ENCODE measurements around the gene TPRX1. TPM values are rescaled to one million over a fixed set of nuclear protein-coding genes. Genes with fewer than 3 reads are reported as not detected.
A peak's percentile ranks its signal among the peaks of the same experiment; 100 is the strongest.
"Not testable (repeated sequence)": the region's sequence is repeated elsewhere in the genome, so short reads cannot be mapped to it uniquely, and the experiment has no call there.

Gene TPRX1
- total RNA-seq, 1 donor from 2014 or later = not detected

DNA sequence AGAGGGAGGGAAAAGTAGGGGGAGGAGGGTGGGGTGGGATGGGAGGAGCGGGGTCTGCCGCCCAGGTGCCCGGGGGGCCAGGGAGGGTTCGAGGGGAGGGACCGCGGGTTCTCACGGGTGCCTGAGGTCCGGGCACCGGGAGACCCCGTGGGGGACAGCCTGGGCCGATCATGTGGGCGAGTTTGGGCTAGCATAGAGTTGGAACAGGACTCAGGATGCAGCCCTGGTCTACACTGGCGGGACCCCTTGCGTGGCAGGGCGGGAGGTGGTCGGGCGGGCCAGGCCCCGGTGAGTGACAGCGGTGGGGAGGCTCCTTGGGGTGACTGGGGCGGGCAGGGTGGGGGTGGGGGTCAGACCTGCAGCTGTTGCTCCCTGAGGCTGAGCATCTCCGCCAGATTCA lies 1.2 kb downstream of the TPRX1 start:
- not testable (repeated sequence) for DNase-seq (ENCODE audit: low spot score)
- peak; percentile 14 for ATAC-seq

DNA sequence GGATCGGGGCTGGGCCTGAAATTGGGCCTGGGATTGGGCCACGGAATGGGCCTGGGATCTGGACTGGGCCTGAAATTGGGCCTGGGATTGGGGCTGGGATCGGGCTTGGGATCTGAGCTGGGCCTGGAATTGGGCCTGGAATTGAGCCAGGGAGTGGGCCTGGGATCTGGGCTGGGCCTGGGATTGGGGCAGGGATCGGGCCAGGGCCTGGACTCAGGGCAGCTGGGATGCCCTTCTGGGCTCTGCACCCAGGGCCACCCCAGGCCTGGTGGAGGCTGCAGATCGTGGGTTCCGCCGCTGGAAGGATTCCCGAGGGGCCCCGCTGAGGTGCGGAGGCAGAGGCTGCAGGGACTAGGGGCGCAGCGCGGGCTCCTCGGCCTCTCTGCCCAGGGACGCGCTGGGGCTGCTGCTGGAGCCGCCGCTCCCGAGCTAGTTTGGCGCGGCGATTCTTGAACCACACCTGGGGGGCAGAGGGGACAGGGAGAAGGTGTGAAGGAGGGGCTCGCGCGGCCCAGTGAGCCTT lies 1.8 kb downstream of the TPRX1 start:
- ATAC-seq = no peak

DNA sequence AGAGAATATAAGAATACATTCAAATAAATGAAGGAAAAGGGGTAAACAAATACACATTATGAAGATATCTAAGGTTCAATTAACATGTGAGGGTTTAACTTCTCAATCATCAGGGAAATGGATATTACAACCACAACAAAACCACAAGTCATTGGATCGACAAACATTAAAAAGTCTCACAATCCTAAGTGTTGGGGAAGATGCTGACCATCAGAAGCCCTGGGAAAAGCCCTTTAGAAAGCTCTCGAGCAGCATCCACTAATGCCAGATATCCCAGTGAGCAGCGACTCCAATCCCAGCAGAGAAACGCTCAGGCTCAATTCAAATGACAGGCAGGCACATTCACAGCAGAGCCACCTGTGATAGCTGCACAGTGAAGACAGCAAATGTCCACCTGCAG lies 3.1 kb downstream of the TPRX1 start:
- no peak for DNase-seq (ENCODE audit: low spot score)
- ATAC-seq = no peak

More for the DNA sequence above, 1.8 kb downstream of the TPRX1 start:
- no peak for DNase-seq (ENCODE audit: low spot score)

DNA sequence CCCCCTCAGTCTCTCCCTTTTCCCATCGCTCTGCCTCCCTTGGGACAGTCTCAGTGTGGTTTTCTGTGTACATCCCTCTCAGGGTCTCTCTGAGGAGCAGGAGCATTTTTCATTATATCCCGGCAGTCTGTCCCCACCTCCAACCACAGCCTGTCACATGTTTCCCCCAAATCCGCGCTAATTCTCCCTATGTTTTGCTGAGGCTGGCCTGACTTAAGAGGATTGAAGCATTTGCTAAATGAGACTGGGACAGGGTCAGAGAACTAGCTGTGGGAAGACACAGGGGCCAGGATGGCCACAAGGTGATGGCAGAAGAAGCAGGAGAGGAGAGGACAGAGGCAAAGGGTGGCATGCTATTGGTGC lies 5.5 kb downstream of the TPRX1 start:
- DNase-seq (ENCODE audit: low spot score) = no peak
- no peak for ATAC-seq

DNA sequence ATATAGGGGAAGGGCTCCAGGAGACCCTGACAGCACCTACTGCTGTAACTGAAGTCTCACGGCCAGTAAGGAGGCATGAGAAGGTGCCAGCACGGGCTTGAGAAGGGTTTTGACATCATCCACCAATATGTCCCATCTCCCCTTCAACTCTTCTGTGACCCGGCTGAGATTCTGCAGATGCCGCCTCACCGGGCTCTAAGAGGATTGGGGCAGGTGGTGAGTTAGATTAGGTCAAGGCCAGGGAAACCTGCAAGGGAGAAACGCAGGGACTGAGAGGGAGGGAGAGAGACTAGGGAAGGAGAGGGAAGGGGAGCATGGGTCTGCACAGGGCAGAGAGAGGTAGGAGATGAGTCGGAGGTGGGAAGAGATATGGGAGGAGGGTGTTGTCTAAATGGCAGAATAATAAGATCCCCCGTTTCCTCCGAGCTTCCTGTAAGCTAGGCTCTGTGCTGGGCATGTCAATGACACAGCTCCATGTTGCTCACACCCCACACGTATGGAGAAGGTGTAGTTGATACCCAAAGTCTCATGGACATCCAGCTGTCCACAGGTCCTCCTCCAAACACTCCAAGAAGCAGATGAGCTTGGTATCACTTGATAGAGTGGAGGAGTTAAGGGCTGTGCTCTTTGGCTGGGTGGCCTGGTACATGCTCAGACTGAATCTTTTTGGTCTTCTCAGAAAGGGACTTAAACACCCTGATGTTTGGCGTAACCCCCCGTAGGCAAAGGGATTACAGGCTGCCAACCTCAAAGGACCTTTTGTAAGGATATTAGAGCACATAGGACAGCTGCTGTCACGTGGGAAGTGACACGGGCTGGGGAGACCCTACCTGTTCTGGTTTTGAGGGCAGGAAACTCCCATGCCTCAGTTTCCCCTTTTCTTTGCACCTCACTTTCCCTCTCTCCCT lies 6.1 kb downstream of the TPRX1 start:
- ATAC-seq (no peak), DNase-seq (ENCODE audit: low spot score) (no peak)

DNA sequence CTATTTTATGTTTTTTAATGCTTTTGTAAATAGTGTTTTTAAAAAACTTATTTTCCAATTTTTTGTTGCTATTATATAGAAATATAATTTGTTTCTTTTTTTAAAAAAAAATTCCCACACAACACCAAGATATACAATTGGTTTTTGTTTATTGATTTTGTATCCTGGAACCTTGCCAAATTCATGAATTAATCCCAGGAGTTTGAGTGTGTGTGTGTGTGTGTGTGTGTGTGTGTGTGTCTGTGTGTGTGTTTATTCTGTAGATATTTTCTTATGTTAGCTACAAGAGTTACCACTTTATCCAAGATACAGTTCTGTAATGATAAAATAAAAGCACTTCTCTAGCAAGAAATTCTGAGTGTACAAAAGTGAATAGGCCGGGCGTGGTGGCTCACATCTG lies 7.6 kb downstream of the TPRX1 start:
- no peak for ATAC-seq
- no peak for DNase-seq (ENCODE audit: low spot score)

DNA sequence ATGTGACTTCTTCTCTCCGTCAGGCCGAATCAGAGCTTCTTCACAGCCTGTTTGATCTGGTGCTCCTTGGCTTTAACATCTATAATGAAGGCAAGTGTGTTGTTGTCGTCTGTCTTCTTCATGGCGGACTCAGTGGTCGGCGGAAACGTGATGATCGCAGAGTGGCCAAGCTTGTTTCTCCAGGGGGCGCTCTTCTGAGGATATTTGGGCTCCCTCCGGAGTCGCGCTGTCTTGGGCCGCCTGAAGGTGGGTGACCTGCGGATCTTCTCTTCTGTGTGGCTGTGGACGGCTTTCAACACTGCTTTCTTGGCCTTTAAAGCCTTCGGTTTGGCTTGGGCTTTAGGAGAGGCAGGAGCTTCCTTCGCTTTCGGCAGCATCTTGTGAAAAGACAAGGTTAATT lies 9.8 kb downstream of the TPRX1 start:
- ATAC-seq (no peak), DNase-seq (ENCODE audit: low spot score) (no peak)

DNA sequence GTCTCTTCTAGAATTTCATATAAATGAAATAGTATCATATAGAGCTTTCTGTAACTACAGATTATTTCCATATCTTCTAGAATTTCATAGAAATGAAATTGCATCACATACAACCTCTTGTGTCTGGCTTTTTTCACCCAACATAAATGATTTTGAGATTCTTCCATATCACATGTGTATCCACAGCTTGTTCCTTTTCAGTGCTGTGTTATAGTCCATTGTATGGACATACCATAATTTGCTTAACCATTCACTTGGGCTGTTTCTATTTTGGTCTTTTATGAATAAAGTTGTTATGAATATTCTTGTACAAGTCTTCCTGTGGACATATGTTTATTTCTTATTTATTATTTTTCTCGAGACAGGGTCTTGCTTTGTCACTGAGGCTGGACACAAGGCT lies 11.7 kb downstream of the TPRX1 start:
- ATAC-seq = no peak
- no peak for DNase-seq (ENCODE audit: low spot score)

DNA sequence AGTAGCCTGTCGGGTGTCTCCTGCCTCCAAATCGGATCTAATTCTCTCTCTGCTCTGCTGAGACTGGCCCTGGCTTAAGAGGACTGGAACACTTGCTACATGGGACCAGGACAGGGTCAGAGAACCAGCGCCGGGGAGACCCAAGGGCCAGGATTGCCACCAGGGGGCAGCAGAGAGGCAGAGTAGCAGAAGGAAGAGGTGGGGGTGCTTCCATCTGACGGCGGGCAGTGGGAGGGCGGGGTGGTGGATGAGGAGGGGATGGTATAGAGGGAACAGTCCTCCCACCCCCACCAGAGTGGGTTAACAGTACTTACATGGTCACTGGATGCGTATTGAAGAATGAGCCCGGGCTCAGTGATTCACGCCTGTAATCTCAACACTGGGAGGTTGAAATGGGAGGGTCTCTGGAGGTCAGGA lies 13.9 kb downstream of the TPRX1 start:
- DNase-seq (ENCODE audit: low spot score) (peak; percentile 79), ATAC-seq (peak; percentile 92)

DNA sequence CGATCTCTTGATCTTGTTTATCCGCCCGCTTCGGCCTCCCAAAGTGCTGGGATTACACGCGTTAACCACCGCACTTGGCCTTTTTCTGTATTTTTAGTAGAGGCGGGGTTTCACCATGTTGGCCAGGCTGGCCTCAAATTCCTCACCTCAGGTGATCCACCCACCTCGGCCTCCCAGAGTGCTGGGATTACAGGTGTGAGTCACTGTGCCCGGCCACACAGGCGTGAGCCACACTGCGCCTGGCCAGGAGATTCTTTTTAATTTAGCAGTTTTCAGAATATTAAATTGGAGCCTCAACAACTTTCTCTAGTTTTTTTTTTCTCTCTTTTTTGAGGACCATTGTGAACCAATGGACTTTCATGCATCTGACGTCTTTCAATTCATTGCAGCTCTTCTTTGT lies 14.5 kb downstream of the TPRX1 start:
- not testable (repeated sequence) for DNase-seq (ENCODE audit: low spot score); ATAC-seq

DNA sequence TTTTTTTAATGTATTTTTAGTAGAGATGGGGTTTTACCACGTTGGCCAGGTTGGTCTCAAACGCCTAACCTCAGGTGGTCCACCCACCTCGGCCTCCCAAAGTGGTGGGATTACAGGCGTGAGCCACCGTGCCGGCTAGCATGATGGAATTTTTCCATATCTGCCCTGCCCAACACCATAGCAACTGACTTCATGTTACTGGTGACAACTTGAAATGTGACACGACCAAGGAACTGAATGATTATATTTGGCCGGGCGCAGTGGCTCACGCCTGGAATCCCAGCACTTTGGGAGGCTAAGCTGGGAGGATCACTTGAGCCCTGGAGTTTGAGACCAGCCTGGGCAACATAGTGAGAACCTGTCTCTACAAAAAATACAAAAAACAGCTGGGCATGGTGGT lies 17.0 kb downstream of the TPRX1 start:
- ATAC-seq; DNase-seq (ENCODE audit: low spot score): not testable (repeated sequence)

DNA sequence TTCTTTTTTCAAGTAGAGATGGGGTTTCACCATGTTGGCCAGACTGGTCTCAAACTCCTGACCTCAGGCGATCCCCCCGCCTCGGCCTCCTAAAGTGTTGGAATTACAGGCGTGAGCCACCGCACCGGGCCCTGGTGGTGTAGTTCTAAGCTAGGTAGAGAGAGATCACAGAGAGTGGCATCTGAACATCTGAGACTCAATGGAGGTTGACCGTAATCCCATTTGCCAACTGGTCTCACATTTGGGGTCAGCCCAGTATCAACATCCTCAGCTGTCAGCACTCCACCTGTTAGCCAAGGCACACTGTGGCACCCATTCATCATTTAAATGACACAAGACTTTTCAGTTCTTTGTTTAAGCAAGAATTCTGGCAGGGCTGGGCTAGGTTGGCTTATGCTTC lies 17.8 kb downstream of the TPRX1 start:
- no peak for ATAC-seq
- no peak for DNase-seq (ENCODE audit: low spot score)

DNA sequence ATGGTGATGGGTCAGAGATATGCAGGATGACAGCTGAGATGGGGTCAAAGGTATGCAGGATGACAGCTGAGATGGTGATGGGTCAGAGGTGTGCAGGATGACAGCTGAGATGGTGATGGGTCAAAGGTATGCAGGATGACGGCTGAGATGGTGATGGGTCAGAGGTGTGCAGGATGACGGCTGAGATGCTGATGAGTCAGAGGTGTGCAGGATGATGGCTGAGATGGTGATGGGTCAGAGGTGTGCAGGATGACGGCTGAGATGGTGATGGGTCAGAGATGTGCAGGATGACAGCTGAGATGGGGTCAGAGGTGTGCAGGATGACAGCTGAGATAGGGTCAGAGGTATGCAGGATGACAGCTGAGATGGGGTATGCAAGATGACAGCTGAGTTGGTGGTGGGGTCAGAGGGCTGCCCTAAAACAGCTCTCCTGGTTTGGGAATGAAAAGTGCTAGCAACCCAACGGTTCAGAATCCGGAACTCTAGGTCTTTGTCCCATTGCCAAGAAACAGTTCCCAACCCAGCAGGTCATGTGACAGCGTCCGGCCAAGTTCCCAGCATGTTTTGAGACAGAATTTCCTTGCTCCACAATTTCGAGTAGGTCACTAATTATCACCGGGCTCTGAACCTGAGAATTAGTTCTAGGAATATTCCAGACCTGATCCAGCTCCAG lies 22.6 kb downstream of the TPRX1 start:
- peak; percentile 16 for ATAC-seq

DNA sequence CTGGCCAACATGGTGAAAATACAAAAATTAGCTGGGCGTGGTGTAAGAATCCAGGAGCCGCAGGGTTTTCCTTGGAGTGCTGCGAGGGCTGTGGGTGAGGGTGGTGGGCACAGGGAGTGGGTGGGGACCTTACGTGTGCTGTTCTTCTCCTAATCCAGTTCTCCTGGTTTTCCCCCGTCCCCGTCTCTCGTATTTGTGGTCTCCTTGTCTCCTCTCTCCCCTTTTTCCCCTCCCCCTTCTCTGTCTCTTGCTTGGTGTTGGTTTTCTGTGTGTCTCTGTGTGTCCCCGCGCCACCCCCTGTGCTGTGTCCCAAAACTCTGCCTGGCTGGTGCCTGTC lies 24.2 kb downstream of the TPRX1 start:
- ATAC-seq = no peak
- no peak for DNase-seq (ENCODE audit: low spot score)

More for the DNA sequence above, 22.6 kb downstream of the TPRX1 start:
- no peak for DNase-seq (ENCODE audit: low spot score)

DNA sequence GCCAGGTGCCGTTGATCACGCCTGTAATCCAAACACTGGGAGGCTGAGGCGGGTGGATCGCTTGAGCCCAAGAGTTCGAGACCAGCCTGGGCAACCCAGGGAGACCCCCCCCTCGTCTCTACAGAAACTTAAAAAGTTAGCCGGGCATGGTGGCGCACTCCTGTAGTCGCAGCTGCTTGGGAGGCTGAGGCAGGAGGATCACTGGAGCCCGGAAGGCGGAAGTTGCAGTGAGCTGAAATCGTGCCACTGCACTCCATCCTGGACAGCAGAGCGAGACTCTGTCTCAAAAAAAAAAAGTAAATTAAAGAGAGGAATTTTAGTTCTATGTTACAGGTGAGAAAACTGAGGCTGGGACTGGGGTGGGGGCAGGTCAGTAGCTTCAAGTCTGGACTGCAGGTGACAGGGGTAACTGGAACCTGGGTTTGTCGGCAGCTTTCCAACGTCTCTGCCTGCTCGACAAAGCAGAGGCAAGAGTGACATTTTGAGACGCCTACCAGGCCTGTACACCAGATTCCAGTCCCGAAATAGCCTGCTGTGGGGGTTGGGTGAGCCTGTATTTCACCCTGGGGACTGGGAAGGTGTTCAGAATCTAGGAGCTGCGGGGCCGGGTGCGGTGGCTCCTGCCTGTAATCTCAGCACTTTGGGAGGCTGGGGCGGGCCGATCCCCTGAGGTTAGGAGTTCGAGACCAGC lies 24.7 kb downstream of the TPRX1 start:
- ATAC-seq = no peak
- no peak for DNase-seq (ENCODE audit: low spot score)

DNA sequence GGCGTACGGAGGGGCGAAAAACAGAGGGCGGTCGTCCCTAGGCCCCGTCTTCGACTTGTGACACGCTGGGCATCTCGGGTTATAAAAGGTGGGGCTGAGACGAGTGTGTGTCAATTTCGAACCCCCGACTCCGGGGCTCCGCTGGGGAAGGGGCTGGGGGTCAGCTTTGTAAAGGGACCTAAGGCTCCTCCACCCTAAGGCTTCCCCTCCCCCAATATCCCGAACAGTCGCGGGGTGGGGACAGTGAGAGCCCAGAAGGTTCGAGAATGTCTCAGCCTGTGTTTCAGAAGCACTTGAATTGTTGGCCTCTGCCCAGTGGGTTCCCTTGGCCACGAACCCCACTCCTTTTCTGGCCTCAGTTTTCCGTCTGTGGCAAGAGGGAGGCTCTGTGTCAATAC lies 25.4 kb downstream of the TPRX1 start:
- no peak for DNase-seq (ENCODE audit: low spot score)

DNA sequence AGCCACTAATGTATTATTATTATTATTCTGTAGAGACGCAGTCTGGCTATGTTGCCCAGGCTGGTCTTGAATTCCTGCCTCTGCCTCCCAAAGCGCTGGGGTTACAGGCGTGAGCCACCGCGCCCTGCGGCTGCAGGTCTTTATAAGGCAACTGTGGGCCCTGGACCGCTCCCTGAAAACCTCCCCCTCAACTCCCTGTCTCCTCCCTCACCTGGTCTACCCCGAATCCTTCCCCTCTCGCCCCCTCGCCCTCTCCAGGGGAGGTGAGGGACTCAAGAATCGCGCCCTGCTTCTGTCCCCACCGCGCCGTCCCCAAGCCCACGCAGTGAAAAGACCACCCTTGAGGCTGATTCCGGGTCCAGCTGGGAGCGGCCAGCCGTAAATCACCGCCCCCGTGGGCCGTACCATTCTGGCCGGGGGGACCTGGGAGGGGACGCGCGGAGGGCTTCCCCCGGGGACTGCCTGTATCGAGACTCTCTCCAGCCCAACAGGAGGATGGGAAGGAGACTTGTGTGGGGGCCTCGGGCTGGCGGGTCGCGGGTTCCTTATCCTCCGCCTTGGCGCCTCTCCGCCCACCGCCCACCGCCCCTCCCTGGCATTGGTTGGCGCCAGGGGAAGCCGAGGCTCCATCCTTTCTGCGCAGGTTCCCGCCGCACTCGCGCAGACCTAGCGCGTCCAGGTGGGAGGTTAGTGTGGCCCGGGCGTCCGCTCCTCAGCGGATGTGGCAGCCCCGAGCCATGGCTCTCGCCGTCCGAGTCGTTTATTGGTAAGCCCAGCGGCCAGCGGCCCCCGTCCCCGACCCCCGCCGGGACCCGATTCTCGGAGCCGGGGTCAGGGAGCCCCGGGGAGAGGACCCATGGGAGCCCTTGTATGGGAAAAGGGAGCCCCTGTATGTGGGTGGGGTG lies 26.1 kb downstream of the TPRX1 start, which contains the start of gene SELENOW:
Gene SELENOW, plus strand, starts transcription at position 655 of the 905 bp plus-strand sequence. Its CDS starts 83 bp downstream, at position 738.
- ATAC-seq (peak; percentile 92), DNase-seq (ENCODE audit: low spot score) (peak; percentile 77)

More for the DNA sequence above, 25.4 kb downstream of the TPRX1 start:
- ATAC-seq = peak; percentile 30

DNA sequence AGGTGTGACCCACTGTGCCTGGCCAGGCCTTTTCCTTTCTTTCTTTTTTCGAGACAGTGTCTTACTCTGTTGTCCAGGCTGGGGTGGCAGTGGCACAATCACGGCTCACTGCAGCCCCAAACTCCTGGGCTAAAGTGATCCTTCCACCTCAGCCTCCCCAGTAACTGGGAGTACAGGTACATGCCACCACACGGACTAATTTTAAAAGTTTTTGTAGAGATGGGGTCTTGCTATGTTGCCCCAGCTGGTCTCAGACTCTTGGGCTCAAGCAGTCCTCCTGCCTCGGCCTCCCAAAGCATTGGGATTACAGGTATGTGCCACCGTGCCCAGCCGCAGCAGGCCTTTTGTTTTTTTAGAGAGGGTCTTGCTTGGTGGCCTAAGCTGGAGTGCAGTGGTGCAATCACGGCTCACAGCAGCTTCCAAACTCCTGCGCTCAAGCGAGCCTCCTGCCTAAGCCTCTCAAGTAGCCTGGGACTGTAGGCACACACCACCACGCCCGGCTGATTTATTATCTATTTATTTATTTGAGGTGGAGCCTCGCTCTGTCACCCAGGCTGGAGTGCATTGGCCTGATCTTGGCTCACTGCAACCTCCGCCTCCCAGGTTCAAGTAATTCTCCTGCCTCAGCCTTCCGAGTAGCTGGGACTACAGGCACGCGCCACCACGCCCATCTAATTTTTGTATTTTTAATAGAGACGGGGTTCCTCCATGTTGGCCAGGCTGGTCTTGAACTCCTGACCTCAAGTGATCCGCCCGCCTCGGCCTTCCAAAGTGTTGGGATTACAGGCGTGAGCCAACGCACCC lies 26.9 kb downstream of the TPRX1 start:
- not testable (repeated sequence) for DNase-seq (ENCODE audit: low spot score); ATAC-seq

DNA sequence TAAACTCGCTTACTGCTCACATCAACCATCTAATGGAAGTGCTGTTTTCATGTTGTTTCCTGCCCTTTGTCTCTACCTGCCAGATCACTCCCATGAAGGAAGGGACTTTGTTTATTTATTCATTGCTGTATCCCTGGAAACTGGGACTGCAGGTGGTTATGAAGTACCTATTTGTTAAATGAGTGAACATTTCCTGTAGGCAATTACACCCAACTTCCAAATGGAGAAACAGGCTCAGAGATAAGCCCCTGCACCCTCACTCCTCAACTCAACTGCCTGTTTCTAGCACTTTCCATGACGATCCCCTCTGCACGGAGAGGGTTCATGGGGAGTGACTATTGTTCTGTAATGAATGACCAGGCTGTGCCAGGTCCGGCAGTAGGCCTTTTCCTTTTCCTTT lies 27.8 kb downstream of the TPRX1 start:
- DNase-seq (ENCODE audit: low spot score) (no peak), ATAC-seq (peak; percentile 26)

All from left lobe of liver (tissue), 2 donors.